Liver (tissue), 9 donors: ENCODE measurements around the gene AUP1. TPM values are rescaled to one million over a fixed set of nuclear protein-coding genes. Genes with fewer than 3 reads are reported as not detected.

Experiments used
- DNase-seq: peaks from one replicate; pipeline ENCODE4 v3.0.0-alpha.2; 2017; ENCODE audit warnings: low spot score
- H3K27ac ChIP-seq, 2 donors: one replicate each; pipeline ENCODE4 v1.7.0; 2013; ENCODE audit warnings: inconsistent platforms in 2 of 2, low read length in 2 of 2, control low read depth in 1 of 2, low read depth in 1 of 2, mild to moderate bottlenecking in 1 of 2
- H3K27me3 ChIP-seq, 4 donors: one replicate each; pipeline versions ENCODE4 v1.6.1 to v1.7.0; 2013; ENCODE audit warnings: low read length in 3 of 4, inconsistent platforms in 1 of 4, mild to moderate bottlenecking in 1 of 4, moderate library complexity in 1 of 4; ENCODE audit not compliant: control insufficient read depth in 4 of 4, insufficient read depth in 4 of 4
- H3K36me3 ChIP-seq, 4 donors: one replicate each; pipeline versions ENCODE4 v1.6.1 to v1.7.0; 2013; ENCODE audit warnings: low read length in 3 of 4, mild to moderate bottlenecking in 3 of 4, low read depth in 1 of 4, moderate library complexity in 1 of 4; ENCODE audit not compliant: control insufficient read depth in 4 of 4, insufficient read depth in 3 of 4
- H3K4me1 ChIP-seq, 4 donors: one replicate each; pipeline versions ENCODE4 v1.6.1 to v1.7.0; 2013; ENCODE audit warnings: low read length in 3 of 4, mild to moderate bottlenecking in 3 of 4, moderate library complexity in 1 of 4; ENCODE audit not compliant: control insufficient read depth in 4 of 4, insufficient read depth in 4 of 4
- H3K4me3 ChIP-seq, 3 donors: one replicate each; pipeline versions ENCODE4 v1.6.1 to v1.7.0; 2013; ENCODE audit warnings: low read length in 3 of 3, control low read depth in 1 of 3, low read depth in 1 of 3, mild to moderate bottlenecking in 1 of 3
- H3K9ac ChIP-seq, 2 donors: one replicate each; pipeline ENCODE4 v1.7.0; 2013; ENCODE audit warnings: low read length in 2 of 2, mild to moderate bottlenecking in 2 of 2, moderate library complexity in 2 of 2, control low read depth in 1 of 2, low read depth in 1 of 2
- H3K9me3 ChIP-seq, 4 donors: one replicate each; pipeline versions ENCODE4 v1.6.1 to v1.7.0; 2013; ENCODE audit warnings: low read length in 3 of 4; ENCODE audit not compliant: control insufficient read depth in 4 of 4
- FOXA1 ChIP-seq: IDR thresholded peaks from 2 replicates; pipeline ENCODE4 v1.6.1; 2016; ENCODE audit warnings: antibody characterized with exemption
- FOXA2 ChIP-seq: IDR thresholded peaks from 2 replicates; pipeline ENCODE4 v1.6.1; 2016; ENCODE audit warnings: antibody characterized with exemption
- GABPA ChIP-seq, 2 donors: IDR thresholded peaks in 1 of 2; conservative IDR thresholded peaks in 1 of 2; 2 replicates each; pipeline ENCODE4 v1.6.1; 2016; ENCODE audit warnings: antibody characterized with exemption in 2 of 2, mild to moderate bottlenecking in 1 of 2, moderate library complexity in 1 of 2
- HNF4A ChIP-seq, 2 donors: conservative IDR thresholded peaks; 2 replicates each; pipeline ENCODE4 v1.6.1; 2016; ENCODE audit warnings: antibody characterized with exemption in 2 of 2, mild to moderate bottlenecking in 2 of 2
- HNF4G ChIP-seq: IDR thresholded peaks from 2 replicates; pipeline ENCODE4 v1.6.1; 2016; ENCODE audit warnings: antibody characterized with exemption
- JUND ChIP-seq, 2 donors: IDR thresholded peaks; 2 replicates each; pipeline ENCODE4 v1.6.1; 2016; ENCODE audit warnings: antibody characterized with exemption in 2 of 2
- RAD21 ChIP-seq, 2 donors: IDR thresholded peaks; 2 replicates each; pipeline ENCODE4 v1.6.1; 2016; ENCODE audit warnings: antibody characterized with exemption in 2 of 2, mild to moderate bottlenecking in 2 of 2
- RXRA ChIP-seq, 2 donors: IDR thresholded peaks; 2 replicates each; pipeline ENCODE4 v1.6.1; 2017 to 2018; ENCODE audit warnings: antibody characterized with exemption in 2 of 2, mild to moderate bottlenecking in 1 of 2
- SP1 ChIP-seq: IDR thresholded peaks from 2 replicates; pipeline ENCODE4 v1.6.1; 2018; ENCODE audit warnings: antibody characterized with exemption, mild to moderate bottlenecking
- TAF1 ChIP-seq: conservative IDR thresholded peaks from 2 replicates; pipeline ENCODE4 v1.6.1; 2016; ENCODE audit warnings: antibody characterized with exemption, mild to moderate bottlenecking
- YY1 ChIP-seq: IDR thresholded peaks from 2 replicates; pipeline ENCODE4 v1.6.1; 2016; ENCODE audit warnings: antibody characterized with exemption, mild to moderate bottlenecking
- WGBS: extraction: QIAGEN DNeasy Blood & Tissue Kit; methylation state at CpG from one replicate; pipeline ENCODE4 v1.1.7; 2013; 5-methylcytosine and 5-hydroxymethylcytosine counted together
- polyA plus RNA-seq, 2 donors: library from polyadenylated mRNA; stranded (reverse) in 1 of 2; unstranded in 1 of 2; fragments of 200-250 nt in 1 of 2; fragments of >200 nt in 1 of 2; fragmentation: Nextera tagmentation in 1 of 2; extraction: Ambion mirVana in 1 of 2; gene quantifications; one replicate each; pipeline versions ENCODE4 v1.2.1 to v1.2.3, GENCODE V29; 2013 to 2015
- total RNA-seq, 2 donors: library from RNA; depleted of rRNA; stranded (reverse); fragments of >200 nt; gene quantifications; one replicate each; pipeline ENCODE4 v1.2.3, GENCODE V29; 2014
- TF ChIP-seq, protein P1 (sequence below): IDR thresholded peaks from 2 replicates; pipeline ENCODE4 v1.6.1; 2016; ENCODE audit warnings: antibody characterized with exemption
- TF ChIP-seq, protein P2 (sequence below): IDR thresholded peaks from 2 replicates; pipeline ENCODE4 v1.6.1; 2016; ENCODE audit warnings: antibody characterized with exemption
- TF ChIP-seq, protein P3 (sequence below): IDR thresholded peaks from 2 replicates; pipeline ENCODE4 v1.6.1; 2016; ENCODE audit warnings: antibody characterized with exemption
- TF ChIP-seq, protein P4 (sequence below): IDR thresholded peaks from 2 replicates; pipeline ENCODE4 v1.6.1; 2016; ENCODE audit warnings: antibody characterized with exemption, mild to moderate bottlenecking
- TF ChIP-seq, protein P5 (sequence below): fragments of 150-350 bp; IDR thresholded peaks from 2 replicates; pipeline ENCODE4 v1.5.1; 2017; ENCODE audit warnings: improper control_type of control experiment, low read depth, low read length; ENCODE audit not compliant: missing input control
- donor health status: healthy.
- donor health status: healthy.
- donor health status: healthy.
- donor health status: healthy.
- donor health status: healthy.

Gene AUP1
- total and polyA plus RNA-seq, 4 donors, result 62.6 to 126 (median 109) TPM

DNA sequence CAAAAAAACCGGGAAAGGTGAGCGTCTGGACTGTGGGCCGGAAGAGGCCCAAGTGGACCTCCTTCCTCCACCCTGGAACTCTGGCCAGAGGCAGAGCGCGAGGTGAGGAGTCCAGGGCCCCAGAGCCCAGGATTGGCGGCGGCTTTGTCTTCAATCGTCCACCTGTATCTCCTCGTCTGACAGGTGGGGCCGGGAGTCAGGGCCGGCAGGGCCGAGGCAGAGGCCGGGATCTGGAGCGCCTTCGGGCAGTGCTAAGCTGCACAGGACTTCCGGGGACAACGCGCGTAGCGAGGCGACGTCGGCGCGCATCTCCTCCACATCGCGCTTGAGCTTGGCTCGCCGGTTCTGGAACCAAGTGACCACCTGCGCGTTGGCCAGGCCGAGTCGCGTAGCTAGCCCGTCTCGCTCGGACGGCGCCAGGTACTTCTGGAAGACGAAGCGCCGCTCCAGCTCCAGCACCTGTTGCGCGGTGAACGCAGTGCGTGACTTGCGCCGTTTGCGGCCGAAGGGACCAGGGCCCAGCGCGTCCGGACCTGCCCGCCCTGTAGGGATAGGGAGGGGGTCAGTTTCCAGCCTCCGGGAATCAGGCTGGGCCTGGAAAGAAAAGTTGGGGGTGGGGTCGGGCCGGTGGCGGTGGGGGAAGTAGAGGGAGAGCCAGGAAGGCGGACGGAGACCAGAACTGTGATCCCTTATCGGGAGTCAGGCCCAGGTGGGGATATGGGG, 31.6 kb downstream of the AUP1 start:
- WGBS, result 30% methylated on average over 61 of the region's 61 CpGs
- peaks cover 3 to 8% (median 5%) of the 10 kb centered on the region in 4 donors for H3K36me3 ChIP-seq
- H3K27me3 ChIP-seq, result no peaks in the 10 kb centered on the region
- H3K4me1 ChIP-seq, result peaks cover 18 to 74% (median 56%) of the 10 kb centered on the region in 4 donors
- TF ChIP-seq RAD21 (IDR thresholded peaks at IDR 0.05) (no peak), RXRA (IDR thresholded peaks at IDR 0.05) (no peak), YY1 (no peak), TAF1 (no peak), JUND (IDR thresholded peaks at IDR 0.05) (no peak), HNF4G (no peak), FOXA1 (no peak), HNF4A (conservative IDR thresholded peaks at IDR 0.05) (no peak), FOXA2 (no peak), GABPA (IDR thresholded peaks at IDR 0.05 in 1 of 2, conservative IDR thresholded peaks at IDR 0.05 in 1 of 2) (no peak), SP1 (no peak)
- TF ChIP-seq, protein P1, sequence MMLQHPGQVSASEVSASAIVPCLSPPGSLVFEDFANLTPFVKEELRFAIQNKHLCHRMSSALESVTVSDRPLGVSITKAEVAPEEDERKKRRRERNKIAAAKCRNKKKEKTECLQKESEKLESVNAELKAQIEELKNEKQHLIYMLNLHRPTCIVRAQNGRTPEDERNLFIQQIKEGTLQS, result no peak
- TF ChIP-seq, protein P2, sequence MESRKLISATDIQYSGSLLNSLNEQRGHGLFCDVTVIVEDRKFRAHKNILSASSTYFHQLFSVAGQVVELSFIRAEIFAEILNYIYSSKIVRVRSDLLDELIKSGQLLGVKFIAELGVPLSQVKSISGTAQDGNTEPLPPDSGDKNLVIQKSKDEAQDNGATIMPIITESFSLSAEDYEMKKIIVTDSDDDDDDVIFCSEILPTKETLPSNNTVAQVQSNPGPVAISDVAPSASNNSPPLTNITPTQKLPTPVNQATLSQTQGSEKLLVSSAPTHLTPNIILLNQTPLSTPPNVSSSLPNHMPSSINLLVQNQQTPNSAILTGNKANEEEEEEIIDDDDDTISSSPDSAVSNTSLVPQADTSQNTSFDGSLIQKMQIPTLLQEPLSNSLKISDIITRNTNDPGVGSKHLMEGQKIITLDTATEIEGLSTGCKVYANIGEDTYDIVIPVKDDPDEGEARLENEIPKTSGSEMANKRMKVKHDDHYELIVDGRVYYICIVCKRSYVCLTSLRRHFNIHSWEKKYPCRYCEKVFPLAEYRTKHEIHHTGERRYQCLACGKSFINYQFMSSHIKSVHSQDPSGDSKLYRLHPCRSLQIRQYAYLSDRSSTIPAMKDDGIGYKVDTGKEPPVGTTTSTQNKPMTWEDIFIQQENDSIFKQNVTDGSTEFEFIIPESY, result no peak
- TF ChIP-seq, protein P3, sequence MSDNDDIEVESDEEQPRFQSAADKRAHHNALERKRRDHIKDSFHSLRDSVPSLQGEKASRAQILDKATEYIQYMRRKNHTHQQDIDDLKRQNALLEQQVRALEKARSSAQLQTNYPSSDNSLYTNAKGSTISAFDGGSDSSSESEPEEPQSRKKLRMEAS, result no peak
- TF ChIP-seq, protein P4, sequence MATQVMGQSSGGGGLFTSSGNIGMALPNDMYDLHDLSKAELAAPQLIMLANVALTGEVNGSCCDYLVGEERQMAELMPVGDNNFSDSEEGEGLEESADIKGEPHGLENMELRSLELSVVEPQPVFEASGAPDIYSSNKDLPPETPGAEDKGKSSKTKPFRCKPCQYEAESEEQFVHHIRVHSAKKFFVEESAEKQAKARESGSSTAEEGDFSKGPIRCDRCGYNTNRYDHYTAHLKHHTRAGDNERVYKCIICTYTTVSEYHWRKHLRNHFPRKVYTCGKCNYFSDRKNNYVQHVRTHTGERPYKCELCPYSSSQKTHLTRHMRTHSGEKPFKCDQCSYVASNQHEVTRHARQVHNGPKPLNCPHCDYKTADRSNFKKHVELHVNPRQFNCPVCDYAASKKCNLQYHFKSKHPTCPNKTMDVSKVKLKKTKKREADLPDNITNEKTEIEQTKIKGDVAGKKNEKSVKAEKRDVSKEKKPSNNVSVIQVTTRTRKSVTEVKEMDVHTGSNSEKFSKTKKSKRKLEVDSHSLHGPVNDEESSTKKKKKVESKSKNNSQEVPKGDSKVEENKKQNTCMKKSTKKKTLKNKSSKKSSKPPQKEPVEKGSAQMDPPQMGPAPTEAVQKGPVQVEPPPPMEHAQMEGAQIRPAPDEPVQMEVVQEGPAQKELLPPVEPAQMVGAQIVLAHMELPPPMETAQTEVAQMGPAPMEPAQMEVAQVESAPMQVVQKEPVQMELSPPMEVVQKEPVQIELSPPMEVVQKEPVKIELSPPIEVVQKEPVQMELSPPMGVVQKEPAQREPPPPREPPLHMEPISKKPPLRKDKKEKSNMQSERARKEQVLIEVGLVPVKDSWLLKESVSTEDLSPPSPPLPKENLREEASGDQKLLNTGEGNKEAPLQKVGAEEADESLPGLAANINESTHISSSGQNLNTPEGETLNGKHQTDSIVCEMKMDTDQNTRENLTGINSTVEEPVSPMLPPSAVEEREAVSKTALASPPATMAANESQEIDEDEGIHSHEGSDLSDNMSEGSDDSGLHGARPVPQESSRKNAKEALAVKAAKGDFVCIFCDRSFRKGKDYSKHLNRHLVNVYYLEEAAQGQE, result no peak
- TF ChIP-seq, protein P5, sequence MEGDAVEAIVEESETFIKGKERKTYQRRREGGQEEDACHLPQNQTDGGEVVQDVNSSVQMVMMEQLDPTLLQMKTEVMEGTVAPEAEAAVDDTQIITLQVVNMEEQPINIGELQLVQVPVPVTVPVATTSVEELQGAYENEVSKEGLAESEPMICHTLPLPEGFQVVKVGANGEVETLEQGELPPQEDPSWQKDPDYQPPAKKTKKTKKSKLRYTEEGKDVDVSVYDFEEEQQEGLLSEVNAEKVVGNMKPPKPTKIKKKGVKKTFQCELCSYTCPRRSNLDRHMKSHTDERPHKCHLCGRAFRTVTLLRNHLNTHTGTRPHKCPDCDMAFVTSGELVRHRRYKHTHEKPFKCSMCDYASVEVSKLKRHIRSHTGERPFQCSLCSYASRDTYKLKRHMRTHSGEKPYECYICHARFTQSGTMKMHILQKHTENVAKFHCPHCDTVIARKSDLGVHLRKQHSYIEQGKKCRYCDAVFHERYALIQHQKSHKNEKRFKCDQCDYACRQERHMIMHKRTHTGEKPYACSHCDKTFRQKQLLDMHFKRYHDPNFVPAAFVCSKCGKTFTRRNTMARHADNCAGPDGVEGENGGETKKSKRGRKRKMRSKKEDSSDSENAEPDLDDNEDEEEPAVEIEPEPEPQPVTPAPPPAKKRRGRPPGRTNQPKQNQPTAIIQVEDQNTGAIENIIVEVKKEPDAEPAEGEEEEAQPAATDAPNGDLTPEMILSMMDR, result no peak
- DNase-seq, result no peak
- no peaks in the 10 kb centered on the region for H3K9me3 ChIP-seq
- no peak overlapping the region for H3K9ac ChIP-seq
- H3K4me3 ChIP-seq, result peak overlapping the region in 2 of 3 donors; percentile 50
- no peak overlapping the region for H3K27ac ChIP-seq
